HUDEP-2 (cell line): ENCODE results near the gene GOLGA6D.
"Not testable (repeated sequence)": the region's sequence is repeated elsewhere in the genome, so short reads cannot be mapped to it uniquely, and the experiment has no call there.

ENCODE experiments used
- DNase-seq, 76 experiments: peaks; one replicate each; lab custom pipeline; 2025; ENCODE audit not compliant: unreplicated experiment in 76 of 76; lab: John Stamatoyannopoulos, UW

Gene GOLGA6D

DNA sequence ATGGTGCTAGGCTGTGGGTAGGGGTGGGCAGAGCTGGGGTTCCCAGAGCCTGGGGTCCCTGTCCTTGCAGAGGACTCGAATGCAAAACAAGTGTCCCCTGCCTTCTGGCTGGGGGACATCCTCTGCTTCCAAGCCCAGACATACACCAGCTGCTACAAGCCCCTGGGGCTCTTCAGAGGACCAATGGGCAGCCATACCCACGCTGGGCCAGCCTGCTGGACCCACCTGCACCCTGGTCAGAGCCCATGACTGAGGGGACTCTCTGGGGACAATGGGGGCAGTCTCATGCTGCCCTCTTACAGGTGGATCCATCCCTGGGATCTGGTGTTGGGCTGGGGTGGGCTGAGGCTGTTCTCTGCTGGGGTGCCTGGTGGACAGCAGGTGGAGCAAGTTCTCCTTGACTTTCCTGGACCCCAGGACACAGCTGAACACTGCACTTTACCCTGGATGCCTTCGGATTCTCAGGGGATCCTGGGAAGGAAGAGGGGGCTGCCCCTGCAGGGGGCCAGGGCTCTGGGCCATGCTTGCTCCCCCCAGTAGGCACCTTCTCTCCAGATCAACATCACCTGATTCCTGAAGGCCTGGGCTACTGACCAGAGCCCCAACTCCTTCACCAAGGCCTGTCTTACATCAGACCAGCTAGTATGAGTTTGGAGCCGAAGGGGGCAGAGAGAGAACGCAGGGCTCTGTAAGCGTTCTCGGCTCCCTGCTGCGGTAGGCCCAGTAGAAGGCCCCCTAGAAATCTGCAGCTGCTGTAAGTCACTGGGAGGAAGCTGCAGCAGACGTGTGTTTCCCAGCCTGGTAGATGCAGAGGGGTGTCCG, 46.1 kb downstream of the GOLGA6D start:
- no peak for DNase-seq

DNA sequence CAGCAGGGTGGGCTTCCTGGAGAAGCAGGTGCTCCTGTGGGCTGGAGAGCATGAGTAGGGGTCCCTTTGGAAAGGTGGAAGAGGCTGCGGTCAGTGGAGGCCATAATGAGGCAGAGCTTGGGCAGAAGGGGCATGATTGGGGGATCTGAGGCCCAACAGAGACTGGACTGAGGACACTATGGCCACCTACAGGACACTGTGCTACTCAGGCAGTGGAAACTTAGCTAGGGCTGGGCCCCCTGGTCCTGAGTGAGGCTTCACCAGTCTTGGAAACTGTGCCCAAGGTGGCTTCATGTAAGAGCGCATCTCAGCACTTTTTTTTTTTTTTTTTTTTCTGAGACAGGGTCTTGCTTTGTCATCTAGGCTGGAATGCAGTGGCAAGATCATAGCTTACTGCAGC, 46.9 kb downstream of the GOLGA6D start:
- DNase-seq = no peak

DNA sequence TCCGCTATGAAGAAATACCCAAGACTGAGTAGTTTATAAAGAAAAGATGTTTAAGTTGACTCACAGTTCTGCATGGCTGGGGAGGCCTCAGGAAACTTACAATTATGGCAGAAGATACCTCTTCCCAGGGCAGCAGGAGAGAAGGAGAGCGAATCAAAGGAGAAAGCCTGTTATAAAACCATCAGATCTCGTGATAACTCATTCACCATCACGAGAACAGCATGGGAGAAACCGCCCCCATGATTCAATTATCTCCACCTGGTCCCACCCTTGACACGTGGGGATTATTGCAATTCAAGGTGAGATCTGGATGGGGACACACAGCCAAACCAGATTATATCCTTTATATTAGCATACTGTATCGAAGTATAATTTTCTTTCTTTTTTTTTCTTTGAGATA, 49.5 kb downstream of the GOLGA6D start:
- DNase-seq = not testable (repeated sequence)

DNA sequence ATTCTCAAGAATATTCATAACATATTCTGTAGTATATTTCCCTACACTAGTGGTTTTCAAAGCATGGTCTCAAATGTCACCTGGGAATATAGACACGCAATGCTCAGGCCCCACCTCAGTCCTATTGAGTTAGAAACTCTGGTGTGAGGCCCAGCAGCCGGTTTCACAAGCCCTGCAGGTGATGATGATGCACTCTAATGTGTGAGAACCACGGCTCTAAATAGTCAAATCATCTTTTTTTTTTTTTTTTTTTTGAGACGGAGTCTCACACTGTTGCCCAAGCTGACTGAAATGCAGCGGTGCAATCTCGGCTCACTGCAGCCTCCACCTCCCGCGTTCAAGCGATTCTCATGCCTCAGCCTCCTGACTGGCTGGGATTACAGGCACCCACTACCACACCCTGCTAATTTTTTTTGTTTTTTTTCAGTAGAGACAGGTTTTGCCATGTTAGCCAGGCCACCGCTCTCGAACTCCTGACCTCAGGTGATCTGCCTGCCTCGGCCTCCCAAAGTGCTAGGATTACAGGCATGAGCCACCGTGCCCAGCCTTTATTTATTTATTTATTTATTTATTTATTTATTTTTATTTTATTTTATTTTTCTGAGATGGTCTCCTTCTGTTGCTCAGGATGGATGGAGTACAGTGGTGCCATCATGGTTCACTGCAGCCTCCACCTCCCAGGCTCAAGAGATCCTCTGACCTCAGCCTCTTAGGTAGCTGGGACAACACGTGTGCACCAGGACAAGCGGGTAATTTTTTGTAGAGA, 51.2 kb downstream of the GOLGA6D start:
- not testable (repeated sequence) for DNase-seq

DNA sequence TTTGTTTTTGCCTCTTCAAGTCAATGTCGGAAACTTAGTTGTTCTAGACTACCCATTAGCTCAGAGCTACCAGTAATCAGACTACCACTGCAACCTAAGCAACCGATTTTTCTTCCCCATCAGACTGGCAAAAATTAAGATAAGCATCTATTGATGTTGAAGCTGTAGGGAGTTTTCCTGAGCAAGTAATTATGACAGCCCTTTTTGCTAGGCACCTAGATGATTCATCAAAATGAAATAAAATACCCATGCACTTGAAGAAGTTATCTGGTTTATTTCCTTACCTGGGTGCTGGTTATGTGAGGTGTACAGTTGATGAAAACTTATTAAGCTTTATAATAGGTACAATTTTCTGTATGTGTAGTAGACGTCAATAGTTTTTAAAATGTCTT, 52.7 kb downstream of the GOLGA6D start:
- peak in 1 of 76 experiments; percentile 24 for DNase-seq

DNA sequence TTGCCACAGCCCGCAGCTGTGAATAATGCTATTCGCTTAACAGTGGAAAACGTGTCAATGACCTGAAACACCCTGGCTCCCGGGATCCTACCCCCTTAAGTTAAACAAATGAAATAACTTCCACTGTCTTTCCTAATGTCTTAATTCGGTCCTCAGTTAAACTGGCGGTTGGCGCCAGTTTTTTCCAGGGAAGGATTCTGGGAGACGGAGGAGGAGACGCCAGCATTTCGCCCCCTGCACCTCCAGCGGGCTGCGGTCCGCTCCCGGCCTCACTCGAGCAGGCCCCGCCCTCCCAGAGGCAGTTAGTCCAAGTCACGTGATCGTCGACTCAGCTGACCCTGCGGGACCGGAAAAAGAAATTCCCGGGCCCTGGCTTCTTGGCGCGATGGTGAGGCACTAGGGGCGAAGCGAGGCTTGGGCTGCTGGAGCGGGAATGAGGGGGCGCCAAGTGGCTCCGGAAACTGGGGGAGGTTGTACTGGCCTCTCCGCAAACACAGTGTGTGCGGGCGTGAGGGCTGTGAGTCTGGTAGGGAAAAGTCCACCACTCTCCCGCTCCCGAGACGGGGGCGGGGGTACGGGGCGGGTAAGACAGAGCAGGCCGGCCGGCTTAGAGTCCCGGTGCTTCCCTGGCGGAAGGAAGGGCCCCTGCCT, 53.2 kb downstream of the GOLGA6D start, which contains the start of gene COMMD4:
TSS of gene COMMD4 (plus strand) at position 359 of the 651 bp plus-strand sequence. CDS start at position 386, 27 bp downstream.
- peak in 74 of 76 experiments; percentile 34 to 92 (median 84) for DNase-seq

DNA sequence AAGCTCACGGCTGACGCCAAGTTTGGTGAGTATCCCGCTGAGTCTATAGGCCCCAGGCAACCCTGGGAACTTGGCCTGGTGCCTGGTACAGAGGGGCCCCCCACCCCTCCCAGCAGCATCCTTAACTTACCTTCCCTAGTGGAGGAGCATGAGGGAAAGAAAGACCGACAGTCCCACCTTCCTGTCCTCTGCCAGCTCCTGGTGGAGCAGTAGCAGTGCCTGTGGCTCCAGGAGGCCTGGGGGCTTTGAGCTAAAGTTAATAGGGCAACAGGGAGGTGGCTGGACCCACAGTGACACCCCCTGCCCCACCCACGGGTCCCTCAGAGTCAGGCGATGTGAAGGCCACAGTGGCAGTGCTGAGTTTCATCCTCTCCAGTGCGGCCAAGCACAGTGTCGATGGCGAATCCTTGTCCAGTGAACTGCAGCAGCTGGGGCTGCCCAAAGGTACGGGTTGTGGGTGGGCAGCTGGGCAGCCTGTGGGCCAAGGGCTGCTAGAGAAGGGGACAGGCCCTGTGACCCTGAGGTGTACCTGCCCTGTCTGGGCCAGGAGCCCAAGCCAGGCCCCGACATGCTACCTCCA, 56.1 kb downstream of the GOLGA6D start:
- no peak for DNase-seq

DNA sequence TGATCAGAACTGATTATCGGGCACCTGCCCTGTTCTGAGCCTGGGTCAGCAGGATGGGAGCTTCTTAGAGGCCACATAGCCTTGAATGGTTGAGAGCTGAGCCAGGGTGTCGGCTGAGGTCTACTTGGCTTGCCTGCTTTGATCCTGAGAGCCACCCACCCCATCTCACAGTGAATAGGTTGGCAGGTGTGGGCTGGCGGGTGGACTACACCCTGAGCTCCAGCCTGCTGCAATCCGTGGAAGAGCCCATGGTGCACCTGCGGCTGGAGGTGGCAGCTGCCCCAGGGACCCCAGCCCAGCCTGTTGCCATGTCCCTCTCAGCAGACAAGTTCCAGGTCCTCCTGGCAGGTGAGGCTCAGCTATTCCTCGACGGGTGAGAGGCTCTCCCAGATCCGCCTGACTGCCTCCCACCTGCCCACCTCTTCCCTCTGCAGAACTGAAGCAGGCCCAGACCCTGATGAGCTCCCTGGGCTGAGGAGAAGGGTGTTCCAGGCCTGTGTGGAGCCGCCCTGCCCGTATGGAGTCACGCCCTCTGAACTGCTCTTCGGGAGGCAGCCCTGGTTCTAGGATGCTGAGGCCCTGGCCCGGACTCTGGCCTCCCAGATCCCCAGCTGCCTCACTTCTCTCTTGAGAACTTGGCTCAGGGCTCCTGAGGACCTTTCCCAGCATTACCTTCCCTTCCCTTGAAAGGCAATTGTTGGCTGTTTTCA, 57.1 kb downstream of the GOLGA6D start:
- DNase-seq = no peak

DNA sequence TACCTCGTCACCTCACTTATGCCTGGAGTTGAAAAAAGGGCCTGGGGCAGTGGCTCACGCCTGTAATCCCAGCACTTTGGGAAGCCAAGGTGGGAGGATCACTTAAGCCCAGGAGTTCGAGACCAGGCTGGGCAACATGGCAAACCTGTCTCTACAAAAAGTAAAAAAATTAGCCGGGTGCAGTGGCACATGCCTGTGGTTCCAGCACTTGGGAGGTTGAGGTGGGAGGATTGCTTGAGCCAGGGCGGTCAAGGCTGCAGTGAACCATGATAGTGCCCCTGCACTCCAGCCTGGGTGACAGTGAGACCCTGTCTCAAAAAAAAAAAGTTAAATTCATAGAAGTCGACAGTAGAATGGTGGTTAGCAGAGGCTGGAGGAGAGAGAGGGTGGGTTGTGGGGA, 59.6 kb downstream of the GOLGA6D start:
- no peak for DNase-seq

DNA sequence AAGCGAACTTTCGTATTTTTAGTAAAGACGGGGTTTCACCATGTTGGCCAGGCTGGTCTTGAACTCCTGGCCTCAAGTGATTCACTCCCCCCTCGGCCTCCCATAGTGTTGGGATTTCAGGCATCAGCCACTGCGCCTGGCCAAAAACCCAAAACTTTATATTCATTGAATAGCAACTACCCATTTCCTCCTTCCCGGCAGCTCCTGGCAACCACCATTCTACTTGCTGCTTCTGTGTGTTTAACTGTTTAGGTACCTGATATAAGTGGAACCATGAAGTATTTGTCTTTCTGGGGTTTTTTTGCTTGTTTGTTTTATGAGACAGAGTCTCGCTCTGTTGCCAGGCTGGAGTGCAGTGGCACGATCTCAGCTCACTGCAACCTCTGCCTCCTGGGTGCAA, 61.3 kb downstream of the GOLGA6D start:
- not testable (repeated sequence) for DNase-seq
